ENCODE results near the gene FGF8.

- TF ChIP-seq CTCF (IDR thresholded peaks at IDR 0.05) = no peak
- no peak for TF ChIP-seq ZFX (IDR thresholded peaks at IDR 0.05; ENCODE audit: borderline replicate concordance)
Observed at GRCh38 chr10:101771380-101771779, 4.5 kb downstream of the FGF8 start.
